ENCODE results near the gene CHMP1B. TPM values are rescaled to one million over a fixed set of nuclear protein-coding genes. Genes with fewer than 3 reads are reported as not detected.

CHMP1B gene
- total and polyA plus RNA-seq, 2 experiments from 2014 or later: 42.8 to 46.9 TPM

Other genes with a start within 250 kb of the CHMP1B start
- gene SLC35G4, start 241.8 kb upstream of the CHMP1B start, total RNA-seq: not detected in 2 replicates
- not detected in 2 replicates for gene SLC35G4, start 241.8 kb upstream of the CHMP1B start, polyA plus RNA-seq
- gene GNAL, start 162.1 kb upstream of the CHMP1B start, total RNA-seq: 10.4 and 13.3 TPM in 2 replicates
- 9.3 and 10.6 TPM in 2 replicates for gene GNAL, start 162.1 kb upstream of the CHMP1B start, polyA plus RNA-seq
- gene MPPE1, start 56.9 kb downstream of the CHMP1B start, total RNA-seq: 11.2 and 14.0 TPM in 2 replicates
- gene MPPE1, start 56.9 kb downstream of the CHMP1B start, polyA plus RNA-seq: 34.4 and 44.1 TPM in 2 replicates
- 16.3 and 60.0 TPM in 2 replicates for gene IMPA2, start 130.1 kb downstream of the CHMP1B start, total RNA-seq
- 23.9 and 28.3 TPM in 2 replicates for gene IMPA2, start 130.1 kb downstream of the CHMP1B start, polyA plus RNA-seq
- not detected in 2 replicates for gene ANKRD62, start 242.4 kb downstream of the CHMP1B start, total RNA-seq
- gene ANKRD62, start 242.4 kb downstream of the CHMP1B start, polyA plus RNA-seq: not detected in 2 replicates